Mucosa of stomach (tissue), 1 donor: ENCODE data around the gene CCDC78.
"Not testable (repeated sequence)": the region's sequence is repeated elsewhere in the genome, so short reads cannot be mapped to it uniquely, and the experiment has no call there.

Source experiments
- H3K27me3 ChIP-seq: one replicate; pipeline ENCODE4 v1.7.0; 2013; ENCODE audit warnings: mild to moderate bottlenecking, low read length; ENCODE audit not compliant: control insufficient read depth, insufficient read depth
- H3K36me3 ChIP-seq: one replicate; pipeline ENCODE4 v1.7.0; 2013; ENCODE audit warnings: low read length; ENCODE audit not compliant: control insufficient read depth, insufficient read depth
- H3K4me1 ChIP-seq: one replicate; pipeline ENCODE4 v1.7.0; 2013; ENCODE audit warnings: mild to moderate bottlenecking, low read length; ENCODE audit not compliant: control insufficient read depth, insufficient read depth
- H3K4me3 ChIP-seq: one replicate; pipeline ENCODE4 v1.7.0; 2013; ENCODE audit warnings: low read length
- H3K9ac ChIP-seq: one replicate; pipeline ENCODE4 v1.7.0; 2013; ENCODE audit warnings: mild to moderate bottlenecking, low read length, moderate library complexity
- H3K9me3 ChIP-seq: one replicate; pipeline ENCODE4 v1.7.0; 2013; ENCODE audit warnings: mild to moderate bottlenecking, low read length, moderate library complexity; ENCODE audit not compliant: control insufficient read depth
- donor health status: Pancreatic carcinoma.

Gene CCDC78

GRCh38 chr16:756428-756827 lies 30.2 kb upstream of the CCDC78 start:
- no peaks in the 10 kb centered on the region for H3K9me3 ChIP-seq
- no peak overlapping the region for H3K9ac ChIP-seq
- H3K4me1 ChIP-seq, result peaks cover 30% of the 10 kb centered on the region
- H3K27me3 ChIP-seq, result peaks cover 11% of the 10 kb centered on the region
- no peak overlapping the region for H3K4me3 ChIP-seq
- no peaks in the 10 kb centered on the region for H3K36me3 ChIP-seq

DNA sequence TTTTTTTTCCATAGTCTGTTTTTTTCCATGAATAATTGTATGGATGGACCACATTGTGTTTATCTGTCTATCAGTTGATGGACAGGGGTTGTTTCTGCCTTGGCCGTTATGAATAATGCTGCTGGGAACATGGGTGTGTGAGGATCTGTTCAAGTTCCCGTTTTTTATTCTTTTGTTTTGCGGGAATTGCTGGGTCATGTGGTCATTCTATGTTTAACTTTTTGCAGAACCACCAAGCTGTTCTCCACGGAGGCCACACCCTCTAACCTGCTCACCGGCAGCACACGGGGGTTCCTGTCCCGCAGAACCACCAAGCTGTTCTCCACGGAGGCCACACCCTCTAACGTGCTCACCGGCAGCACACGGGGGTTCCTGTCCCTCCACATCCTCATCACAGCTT lies 28.4 kb upstream of the CCDC78 start:
- peaks cover 15% of the 10 kb centered on the region for H3K27me3 ChIP-seq
- H3K36me3 ChIP-seq, result no peaks in the 10 kb centered on the region
- H3K4me3 ChIP-seq, result no peak overlapping the region
- peaks cover 12% of the 10 kb centered on the region for H3K4me1 ChIP-seq
- no peaks in the 10 kb centered on the region for H3K9me3 ChIP-seq
- no peak overlapping the region for H3K9ac ChIP-seq

DNA sequence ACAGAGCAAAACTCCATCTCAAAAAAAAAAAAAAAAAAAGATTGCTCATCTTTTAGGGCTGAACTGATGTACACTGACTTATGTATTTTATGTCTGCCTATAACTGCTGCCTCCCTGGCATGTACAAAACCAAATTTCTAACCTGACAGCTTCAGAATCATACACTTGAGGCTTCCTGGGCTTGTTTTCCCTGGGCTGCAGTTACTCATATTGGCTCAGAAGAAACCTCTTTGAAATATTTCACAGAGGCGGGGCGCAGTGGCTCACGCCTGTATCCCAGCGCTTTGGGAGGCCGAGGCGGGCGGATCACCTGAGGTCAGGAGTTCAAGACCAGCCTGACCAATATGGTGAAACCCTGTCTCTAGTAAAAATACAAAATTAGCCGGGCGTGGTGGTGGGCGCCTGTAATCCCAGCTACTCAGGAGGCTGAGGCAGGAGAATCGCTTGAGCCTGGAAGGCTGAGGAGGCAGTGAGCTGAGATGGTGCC lies 27.9 kb upstream of the CCDC78 start:
- not testable (repeated sequence) for H3K4me1 ChIP-seq, H3K9me3 ChIP-seq, H3K9ac ChIP-seq, H3K4me3 ChIP-seq, H3K36me3 ChIP-seq
- peaks cover 15% of the 10 kb centered on the region for H3K27me3 ChIP-seq

DNA sequence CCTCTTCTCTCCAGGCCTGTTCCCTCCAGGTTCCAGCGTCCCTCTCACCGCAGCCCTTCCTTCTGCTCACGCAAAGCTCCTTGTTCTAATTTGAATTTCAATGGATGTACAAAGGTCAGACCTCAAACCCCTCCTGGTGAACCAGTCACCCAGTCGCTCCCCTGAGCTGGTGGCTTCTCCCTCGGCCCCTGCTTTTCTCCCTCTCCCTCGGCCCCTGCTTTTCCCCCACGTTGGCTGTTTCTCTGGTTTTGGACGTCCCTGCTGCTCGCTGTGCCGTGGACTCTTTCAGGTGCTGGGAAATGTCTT lies 25.7 kb upstream of the CCDC78 start:
- H3K4me1 ChIP-seq, result peaks cover 5% of the 10 kb centered on the region
- no peaks in the 10 kb centered on the region for H3K9me3 ChIP-seq
- peaks cover 15% of the 10 kb centered on the region for H3K27me3 ChIP-seq
- H3K4me3 ChIP-seq, result no peak overlapping the region
- H3K9ac ChIP-seq, result no peak overlapping the region
- no peaks in the 10 kb centered on the region for H3K36me3 ChIP-seq

GRCh38 chr16:751152-752006 lies 25.1 kb upstream of the CCDC78 start:
- H3K4me1 ChIP-seq, result peaks cover 5% of the 10 kb centered on the region
- no peak overlapping the region for H3K9ac ChIP-seq
- H3K27me3 ChIP-seq, result peaks cover 15% of the 10 kb centered on the region
- H3K4me3 ChIP-seq, result no peak overlapping the region
- H3K9me3 ChIP-seq, result no peaks in the 10 kb centered on the region
- H3K36me3 ChIP-seq, result no peaks in the 10 kb centered on the region

- Histone ChIP-seq H3K9me3 (no peaks in the 10 kb centered on the region), H3K27me3 (peaks cover 15% of the 10 kb centered on the region), H3K4me3 (no peak overlapping the region), H3K4me1 (peaks cover 5% of the 10 kb centered on the region), H3K9ac (no peak overlapping the region), H3K36me3 (no peaks in the 10 kb centered on the region)
These were observed 24.2 kb upstream of the CCDC78 start for GRCh38 chr16:750485-750884.

- no peaks in the 10 kb centered on the region for H3K9me3 ChIP-seq
- H3K9ac ChIP-seq, result no peak overlapping the region
- no peaks in the 10 kb centered on the region for H3K36me3 ChIP-seq
- no peak overlapping the region for H3K4me3 ChIP-seq
- H3K27me3 ChIP-seq, result peaks cover 15% of the 10 kb centered on the region
- H3K4me1 ChIP-seq, result peaks cover 5% of the 10 kb centered on the region
These were observed 22.8 kb upstream of the CCDC78 start for GRCh38 chr16:749010-749409.

DNA sequence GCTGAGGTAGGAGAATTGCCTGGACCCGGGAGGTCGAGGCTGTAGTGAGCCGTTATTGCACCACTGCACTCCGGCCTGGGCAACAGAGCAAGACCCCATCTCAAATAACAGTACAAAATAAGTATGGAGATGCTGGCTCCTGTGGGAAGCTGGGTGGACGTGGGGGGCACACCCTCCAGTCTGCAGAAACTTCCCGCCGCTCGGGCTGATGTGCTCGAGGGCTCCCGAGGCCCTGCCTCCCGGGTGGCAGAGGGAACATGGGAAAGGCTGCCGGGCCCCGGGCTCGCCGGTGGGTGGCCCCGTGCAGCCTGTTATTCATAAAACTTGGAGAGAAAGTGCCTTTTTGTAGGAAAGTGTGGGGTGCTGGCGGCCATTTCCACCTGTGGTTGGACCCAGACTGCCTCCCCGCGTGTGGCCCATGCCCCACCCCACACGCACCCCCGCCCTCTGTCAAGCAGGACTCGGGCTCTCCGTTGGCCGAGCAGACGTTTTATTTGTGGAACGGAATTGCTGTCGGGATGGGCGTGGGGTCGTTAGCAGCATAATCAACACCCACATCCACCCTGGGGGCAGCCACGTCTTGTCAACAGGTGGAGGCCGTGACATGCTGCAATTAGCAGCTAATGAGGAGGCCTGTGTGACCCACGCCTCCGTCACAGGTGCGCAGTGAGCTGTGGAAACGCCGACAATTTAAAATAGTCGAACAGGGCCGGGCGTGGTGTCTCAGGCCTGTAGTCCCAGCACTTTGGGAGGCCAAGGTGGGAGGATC lies 21.9 kb upstream of the CCDC78 start:
- H3K4me1 ChIP-seq, result peaks cover 5% of the 10 kb centered on the region
- H3K4me3 ChIP-seq, result no peak overlapping the region
- H3K27me3 ChIP-seq, result peaks cover 15% of the 10 kb centered on the region
- no peaks in the 10 kb centered on the region for H3K9me3 ChIP-seq
- no peaks in the 10 kb centered on the region for H3K36me3 ChIP-seq
- no peak overlapping the region for H3K9ac ChIP-seq

DNA sequence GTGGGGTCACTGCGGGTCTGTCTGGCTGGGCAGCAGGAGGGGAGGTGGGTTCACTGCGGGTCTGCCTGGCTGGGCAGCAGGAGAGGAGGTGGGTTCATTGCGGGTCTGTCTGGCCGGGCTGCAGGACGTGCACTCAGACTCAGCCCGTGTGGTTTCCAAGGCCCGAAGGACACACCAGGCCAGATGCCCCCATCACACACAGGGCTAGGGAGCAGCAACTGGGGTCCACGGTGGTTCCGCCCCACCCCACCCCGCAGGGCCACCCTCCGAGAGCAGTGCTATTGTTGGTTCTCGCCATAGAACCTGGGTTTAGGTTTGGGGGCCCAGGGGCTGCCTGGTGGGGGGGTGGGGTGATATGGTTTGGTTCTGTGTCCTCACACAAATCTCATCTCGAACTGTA lies 20.4 kb upstream of the CCDC78 start:
- H3K36me3 ChIP-seq, result no peaks in the 10 kb centered on the region
- H3K4me3 ChIP-seq, result no peak overlapping the region
- H3K9ac ChIP-seq, result no peak overlapping the region
- H3K27me3 ChIP-seq, result peaks cover 4% of the 10 kb centered on the region
- H3K4me1 ChIP-seq, result no peaks in the 10 kb centered on the region
- no peaks in the 10 kb centered on the region for H3K9me3 ChIP-seq

DNA sequence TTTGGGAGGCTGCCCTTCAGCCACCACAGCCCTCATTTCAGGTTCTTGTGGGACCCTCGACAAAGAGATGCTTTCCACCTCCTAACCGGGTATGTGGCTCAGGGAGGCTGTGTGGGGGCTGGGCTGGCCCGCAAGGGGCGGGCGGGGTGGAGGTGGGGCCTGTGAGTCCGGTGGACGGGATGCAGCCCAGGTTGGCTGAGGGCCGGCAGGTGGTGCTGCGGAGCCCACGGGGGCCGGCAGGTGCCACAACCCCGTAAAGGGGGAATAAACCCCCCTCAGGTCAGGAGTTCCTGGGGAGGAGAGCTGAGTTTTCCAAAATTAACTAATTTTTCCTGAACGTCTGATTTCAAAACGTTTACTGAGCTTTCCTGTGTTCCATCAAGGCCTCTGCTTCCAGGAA lies 19.5 kb upstream of the CCDC78 start:
- H3K27me3 ChIP-seq, result no peaks in the 10 kb centered on the region
- H3K9ac ChIP-seq, result no peak overlapping the region
- H3K36me3 ChIP-seq, result no peaks in the 10 kb centered on the region
- no peak overlapping the region for H3K4me3 ChIP-seq
- H3K4me1 ChIP-seq, result no peaks in the 10 kb centered on the region
- H3K9me3 ChIP-seq, result no peaks in the 10 kb centered on the region

- peaks cover 8% of the 10 kb centered on the region for H3K4me1 ChIP-seq
- no peaks in the 10 kb centered on the region for H3K27me3 ChIP-seq
- no peak overlapping the region for H3K4me3 ChIP-seq
- H3K9me3 ChIP-seq, result no peaks in the 10 kb centered on the region
- no peak overlapping the region for H3K9ac ChIP-seq
- H3K36me3 ChIP-seq, result no peaks in the 10 kb centered on the region
These were observed 17.7 kb upstream of the CCDC78 start for GRCh38 chr16:743794-744500.

DNA sequence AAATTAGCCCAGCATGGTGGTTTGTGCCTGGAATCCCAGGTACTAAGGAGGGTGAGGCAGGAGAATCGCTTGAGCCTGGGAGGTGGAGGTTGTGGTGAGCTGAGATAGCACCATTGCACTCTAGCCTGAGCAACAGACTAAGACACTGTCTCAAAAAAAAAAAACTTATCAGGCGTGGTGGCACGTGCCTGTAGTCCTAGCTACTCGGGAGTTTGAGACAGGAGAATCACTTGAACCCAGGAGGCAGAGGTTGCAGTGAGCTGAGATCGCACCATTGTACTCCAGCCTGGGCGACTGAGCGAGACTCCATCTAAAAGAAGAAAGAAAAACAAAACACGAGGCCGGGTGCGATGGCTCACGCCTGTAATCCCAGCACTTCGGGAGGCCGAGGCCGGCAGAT lies 16.7 kb upstream of the CCDC78 start:
- H3K9ac ChIP-seq, H3K36me3 ChIP-seq, H3K9me3 ChIP-seq, H3K4me1 ChIP-seq, H3K4me3 ChIP-seq, H3K27me3 ChIP-seq: not testable (repeated sequence)
